GM19455 (cell line): ENCODE measurements around the gene BID.

Source experiments
- ATAC-seq: cut with Tn5 transposase; IDR thresholded peaks from one replicate; pipeline ENCODE4 v1.9.1; 2021; ENCODE audit not compliant: unreplicated experiment

Gene BID

DNA sequence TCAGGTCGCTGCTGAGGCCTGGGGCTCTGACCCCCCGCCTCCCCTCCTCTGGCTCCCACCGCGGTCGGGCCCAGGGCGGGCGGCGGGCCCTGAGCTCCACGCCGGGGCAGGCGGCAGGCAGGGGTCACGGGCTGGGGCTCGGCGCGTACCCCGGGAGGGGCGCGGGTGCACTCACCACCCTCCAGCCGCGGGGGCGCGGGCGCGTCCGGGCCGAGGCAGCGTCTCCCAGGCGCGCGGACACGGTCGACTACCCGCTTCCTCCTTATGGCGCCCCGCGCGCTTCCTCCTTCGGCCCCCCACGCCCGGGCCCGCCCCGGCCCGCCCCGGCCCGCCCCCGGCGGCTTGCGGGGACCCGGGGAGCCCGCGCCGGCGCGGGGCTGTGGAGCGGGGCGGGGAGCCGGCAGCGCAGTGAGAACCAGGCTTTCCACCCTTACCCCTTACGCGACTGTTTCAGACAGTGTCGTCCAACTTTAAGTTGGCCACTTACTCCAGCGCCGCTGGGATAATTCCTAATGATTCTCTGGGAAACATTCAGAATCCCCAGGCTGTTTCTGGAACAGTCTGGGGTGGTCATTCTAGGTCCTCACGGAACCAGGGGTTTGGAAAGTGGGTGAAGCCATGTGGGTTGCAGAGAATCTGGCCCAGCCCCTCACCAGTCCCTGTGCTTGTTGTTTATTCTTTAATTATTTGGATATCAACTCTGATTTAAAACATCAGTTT, at the start of gene BID:
BID (minus strand) TSS at position 264 of the 720 bp plus-strand sequence. CDS start 24,353 bp downstream, outside the sequence.
- ATAC-seq, result peak; percentile 40

DNA sequence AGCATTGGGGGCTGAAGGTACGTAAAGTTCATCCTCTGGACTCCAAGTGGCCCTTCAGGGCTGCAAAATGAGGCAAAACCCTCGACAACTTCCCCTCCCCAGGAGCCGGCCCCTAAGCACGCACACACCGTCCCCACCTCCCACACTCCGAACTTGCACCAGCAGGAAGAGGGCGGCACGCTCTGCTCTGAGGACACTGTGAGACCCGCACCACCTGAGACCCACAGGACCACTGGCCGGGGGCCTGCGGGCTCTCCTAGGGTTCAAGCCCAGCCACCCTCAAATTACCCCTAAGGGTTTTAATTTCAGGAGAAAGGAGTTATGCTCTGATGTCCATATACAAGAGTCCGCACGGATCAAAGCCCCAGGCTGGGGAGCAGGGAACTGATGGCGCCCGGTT, 49.7 kb upstream of the BID start:
- no peak for ATAC-seq

DNA sequence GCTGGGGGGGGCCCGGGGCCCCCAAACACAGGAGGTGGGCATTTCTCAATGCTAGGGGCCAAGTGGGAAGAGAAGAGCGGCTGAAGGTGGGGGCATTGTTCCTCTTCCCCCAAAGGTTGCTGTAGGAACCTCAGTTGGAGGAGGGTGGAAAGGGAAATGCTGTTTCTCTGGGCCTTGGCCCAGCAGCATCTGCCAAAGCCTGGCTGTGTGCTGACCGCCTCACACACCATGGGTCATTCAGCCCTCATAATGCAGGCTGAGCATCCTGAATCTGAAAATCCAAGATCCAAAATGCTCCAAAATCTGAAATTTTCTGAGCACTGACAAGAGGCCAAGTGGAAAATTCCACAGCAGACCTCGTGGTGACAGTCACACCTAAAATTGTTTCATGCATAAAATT, 49.0 kb upstream of the BID start:
- ATAC-seq, result no peak

DNA sequence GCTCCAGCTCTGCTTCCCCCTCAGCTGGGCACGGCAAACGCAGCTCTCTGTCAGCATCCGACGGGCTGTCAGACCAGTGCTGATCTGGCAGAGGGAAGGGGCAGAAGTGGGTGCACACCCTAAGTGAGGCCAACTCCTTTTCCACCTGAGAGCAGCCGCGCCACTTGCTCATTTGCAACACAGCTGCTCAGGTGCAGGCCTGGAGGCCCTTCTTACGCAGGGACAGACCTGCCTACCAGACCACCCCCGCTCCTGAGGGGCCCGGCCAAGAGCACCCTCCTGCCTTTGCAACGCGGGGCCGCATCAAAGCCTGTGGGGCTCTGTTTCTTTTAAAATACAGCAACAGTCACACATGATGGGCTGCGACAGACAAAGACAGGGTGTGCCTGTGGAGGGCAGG, 47.8 kb upstream of the BID start:
- ATAC-seq, result no peak

DNA sequence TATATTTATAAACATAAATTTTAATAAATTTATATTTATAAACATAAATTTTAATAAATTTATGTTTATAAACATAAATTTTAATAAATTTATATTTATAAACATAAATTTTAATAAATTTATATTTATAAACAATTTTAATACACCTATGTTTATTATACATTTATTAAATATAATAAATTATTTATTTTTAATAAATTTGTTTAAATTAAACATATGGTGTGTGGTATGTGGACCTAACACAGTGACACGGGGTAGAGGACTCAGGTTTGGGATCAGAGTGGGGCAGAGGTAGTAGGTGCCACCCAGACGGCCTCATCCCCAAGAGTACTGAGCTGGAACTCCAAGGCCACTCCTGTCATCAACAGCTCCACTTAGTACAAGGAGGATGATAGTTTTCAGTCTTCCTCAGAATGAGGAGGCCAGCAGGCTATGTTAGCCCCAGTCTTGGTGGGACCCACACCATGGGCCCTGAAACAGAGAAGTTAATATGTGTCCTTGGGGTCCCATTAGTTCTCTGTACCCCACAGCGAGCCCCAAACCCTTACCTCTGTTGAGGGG, 46.7 kb upstream of the BID start:
- no peak for ATAC-seq

DNA sequence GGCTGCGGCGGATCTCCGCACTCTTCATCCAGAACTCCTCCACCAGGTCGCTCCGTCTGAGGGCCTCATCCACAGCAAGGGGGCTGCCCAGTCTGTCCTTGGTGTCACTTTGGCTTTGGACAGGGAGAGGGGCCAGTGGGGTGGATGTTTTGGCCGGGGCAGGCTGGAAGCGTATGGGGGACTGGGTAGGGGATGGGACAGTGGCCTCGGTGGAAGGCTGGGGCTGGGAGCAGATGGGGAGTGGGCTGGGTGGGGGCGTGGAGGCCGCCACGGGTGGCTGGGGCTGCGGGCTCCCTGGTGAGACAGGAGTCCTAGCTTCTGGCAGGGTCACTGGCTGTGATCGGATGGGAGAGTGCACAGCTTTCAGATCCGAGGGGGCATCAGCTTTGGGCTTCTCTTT, 44.4 kb upstream of the BID start:
- no peak for ATAC-seq

DNA sequence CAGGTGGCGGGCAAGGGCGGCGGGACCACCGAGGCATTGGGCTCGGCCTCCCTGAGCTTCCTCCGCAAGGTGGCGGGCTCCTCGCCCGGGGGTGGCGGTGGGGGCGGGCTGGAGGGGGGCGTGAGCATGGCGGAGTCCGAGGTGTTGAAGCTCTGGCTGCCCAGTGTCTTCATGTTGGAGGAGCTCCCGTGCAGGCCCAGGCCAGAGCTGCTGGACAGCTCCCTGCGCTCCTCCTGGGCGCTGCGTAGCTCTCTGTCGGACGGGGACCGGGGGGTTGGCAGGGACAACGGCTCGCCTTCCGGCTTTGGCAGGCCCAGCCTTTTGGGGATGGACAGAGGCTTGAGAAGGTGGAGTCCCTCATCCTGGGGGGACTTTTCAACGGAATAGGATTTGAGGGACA, 43.9 kb upstream of the BID start:
- ATAC-seq, result no peak

DNA sequence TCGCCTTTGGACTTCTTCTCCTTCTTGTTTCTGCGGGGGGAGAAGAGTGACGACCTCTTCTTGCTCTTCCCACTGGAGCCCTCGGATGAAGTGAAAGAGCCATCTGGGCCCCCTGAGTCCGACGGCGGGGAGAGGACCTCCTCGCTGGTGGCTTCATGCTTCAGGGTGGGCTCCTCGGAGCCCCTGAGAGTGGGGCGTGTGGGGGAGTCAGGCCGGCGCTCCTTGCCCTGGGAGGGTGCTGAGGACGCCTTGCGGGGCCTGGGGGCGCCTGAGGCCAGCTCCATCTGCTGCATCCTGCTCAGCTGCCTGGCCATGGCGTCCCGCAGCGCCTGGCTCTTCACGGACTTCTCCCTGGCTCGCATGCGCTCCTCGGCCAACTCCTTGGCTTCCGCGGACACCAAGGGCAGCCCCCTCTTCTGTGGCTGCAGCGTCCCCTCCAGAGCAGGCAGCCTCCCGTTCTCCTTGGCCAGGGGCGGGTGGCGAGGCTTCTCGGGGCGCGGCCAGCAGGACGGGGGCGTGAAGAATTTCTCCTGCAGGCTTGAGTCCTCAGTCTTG, 43.3 kb upstream of the BID start:
- ATAC-seq, result no peak

DNA sequence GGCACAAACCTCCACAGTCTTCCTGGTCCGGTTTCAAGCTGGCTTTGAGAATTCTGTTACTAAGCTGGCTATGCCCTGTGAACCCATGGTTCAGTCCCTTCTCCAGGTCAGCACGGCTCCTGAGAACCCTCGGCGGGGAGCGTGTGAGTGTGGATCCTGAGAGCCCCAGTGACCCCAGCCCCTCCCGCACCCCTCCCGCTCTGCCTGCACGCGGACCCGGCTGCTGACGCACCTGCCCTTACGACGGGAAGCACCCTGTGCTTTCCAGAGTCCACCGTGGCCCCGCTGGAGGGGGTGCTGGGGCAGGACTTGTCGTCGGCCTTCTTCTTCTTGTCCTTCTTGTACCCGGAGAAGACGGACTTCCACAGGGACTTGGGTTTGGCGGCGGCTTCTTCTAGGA, 42.8 kb upstream of the BID start:
- no peak for ATAC-seq

DNA sequence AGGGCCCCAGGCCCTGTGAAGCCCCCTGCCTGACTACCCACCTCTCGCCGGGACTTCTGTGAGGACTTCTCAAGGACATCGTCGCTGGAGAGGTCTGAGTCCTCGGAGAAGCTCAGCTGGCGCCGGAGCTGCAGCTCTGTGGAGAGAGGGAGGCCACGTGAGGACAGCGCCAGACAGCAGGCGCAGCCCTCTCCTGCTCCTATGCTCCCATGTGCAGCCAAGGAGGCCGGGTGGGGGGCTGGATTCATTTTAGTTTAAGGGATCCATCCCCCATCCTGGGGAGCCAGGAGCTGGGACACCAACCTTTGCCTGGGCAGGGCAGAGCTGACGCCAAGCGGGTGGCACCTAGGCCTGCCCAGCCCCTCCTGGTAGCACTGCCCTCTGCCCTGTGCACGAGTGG, 42.4 kb upstream of the BID start:
- no peak for ATAC-seq

DNA sequence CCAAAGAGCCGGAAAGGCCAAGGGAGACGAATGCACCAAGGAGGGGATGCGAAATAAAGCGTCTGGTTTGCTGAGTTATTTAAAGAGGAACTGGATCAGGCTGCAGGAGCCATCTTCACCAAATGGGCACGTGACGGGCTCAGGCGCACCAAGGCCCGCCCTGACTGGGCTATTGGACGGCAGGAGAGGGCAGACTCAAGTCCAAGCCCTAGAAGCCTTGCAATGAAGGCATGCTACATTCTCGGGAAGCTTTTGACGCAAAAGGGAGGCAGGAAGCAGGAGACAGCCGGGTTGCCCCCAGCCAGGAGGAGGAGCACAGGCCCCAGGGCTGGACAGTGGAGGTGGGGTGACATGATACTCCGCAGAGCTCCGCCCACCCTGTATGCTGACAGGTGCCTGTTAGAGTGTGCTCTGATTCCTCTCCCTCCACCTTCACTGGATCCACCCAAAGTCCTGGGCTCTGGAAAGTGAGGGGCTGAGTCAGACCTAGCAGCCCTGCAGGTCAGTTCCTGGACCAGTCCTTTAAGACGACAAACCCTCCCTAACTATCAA, 41.5 kb upstream of the BID start:
- no peak for ATAC-seq

DNA sequence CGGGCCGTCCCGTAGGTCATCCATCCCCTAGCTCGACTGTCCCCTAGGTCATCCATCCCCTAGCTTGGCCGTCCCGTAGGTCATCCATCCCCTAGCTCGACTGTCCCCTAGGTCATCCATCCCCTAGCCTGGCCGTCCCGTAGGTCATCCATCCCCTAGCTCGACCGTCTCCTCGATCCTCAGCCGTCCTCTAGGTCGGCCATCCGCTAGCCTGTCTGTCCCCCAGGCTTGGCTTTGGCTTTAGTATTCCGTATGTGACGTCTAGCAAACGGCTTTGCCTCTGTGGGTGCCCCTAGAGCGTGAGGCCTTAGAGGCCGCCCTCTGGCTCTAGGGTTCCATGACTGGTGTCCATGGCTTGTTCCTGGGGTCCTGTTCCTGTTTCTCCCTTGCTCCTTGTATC, 40.6 kb upstream of the BID start:
- ATAC-seq, result no peak

DNA sequence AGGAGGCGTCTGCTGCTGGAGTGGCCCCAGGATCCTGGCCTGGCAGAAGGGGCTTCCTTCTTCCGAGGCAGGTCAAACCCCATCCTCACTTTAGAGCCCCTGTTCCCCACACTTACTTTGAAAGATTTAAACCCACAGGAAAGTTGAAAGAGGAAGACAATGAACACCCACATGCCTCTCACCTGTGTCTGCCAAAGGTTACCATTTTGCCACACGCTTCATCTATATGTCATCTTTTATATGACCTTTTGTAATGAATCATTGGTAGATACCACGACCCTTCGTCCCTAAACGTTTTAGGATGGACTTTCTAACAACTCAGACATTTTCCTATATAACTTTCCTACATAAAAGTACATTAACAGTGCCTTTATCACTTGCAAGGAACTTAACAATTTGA, 39.8 kb upstream of the BID start:
- no peak for ATAC-seq

DNA sequence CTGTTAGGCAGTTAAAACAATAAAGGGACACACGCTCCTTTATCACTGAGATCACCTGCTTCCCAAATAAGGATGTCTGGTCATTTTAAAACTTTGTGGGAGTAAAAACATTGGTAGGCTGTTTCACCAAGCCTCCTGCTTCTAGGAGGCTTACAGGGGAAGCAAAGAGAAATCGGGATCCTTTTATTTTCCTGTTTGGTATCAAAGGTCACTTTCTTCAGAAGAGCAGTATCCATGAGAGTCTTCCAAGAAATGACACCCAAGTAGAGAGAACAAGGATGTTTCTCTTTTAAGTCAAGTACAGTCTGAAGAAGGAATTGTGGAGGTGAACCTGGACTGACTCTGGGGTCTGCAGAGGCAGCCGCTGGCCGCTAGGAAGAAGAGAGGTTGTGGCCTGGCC, 36.9 kb upstream of the BID start:
- ATAC-seq, result no peak

DNA sequence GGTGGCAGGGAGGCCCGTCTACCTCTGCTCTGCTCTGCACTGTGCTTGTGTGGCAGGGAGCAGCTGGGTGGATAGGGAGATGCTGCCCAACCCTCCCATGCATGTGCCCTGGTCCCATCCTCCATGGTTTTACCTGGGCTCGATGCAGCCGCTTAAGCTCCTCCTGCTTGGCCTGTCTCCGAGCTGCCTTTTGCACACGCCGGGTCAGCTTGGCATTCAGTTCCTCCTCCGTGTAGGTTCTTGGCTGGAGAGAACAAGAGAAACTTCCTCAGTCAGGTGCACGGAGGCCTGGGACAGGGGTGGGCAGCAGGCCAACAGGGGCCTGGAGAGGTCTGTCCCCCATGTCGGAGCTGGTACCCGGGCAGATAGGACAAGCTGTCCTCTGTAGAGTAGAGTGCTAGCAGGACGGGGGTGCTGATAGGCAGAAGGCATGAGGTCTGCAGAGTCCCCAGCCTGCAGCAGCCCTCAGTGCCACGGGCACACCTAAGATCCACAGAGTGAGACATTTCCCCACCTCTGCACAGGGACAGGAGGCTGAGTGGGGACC, 36.4 kb upstream of the BID start:
- no peak for ATAC-seq

DNA sequence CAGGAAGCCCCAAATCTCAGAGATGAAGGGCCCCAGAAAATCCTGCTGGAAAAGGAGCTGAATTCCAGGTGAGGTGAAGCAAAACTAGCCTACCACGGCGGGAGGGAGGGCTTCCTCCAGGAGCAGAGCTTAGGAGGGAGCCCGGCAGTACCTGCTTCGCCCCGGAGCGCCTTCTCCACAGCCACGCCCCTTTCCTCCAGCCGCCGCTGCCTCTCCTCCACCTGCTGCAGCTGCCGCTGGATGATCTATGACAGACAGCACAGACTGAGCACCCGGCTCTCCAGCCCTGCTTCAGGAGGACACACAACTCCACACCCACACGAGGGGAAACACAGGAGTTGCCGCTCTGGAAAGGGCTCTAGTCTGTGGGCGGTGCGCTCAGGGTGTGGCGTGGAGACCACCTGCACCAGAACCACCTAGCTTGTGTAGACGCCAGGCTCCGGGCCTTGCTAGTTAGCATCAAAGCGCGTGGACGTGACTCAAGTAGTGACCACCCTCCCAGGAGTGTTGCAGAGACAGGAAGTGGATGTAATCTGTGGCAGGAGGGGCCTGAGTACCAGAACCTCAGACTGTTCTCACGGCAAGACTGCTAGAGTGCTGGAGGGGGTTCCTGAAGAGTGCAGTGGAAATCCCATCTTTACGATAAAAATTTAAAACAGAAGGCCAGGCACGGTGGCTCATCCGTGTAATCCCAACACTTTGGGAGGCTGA, 34.6 kb upstream of the BID start:
- ATAC-seq, result no peak

DNA sequence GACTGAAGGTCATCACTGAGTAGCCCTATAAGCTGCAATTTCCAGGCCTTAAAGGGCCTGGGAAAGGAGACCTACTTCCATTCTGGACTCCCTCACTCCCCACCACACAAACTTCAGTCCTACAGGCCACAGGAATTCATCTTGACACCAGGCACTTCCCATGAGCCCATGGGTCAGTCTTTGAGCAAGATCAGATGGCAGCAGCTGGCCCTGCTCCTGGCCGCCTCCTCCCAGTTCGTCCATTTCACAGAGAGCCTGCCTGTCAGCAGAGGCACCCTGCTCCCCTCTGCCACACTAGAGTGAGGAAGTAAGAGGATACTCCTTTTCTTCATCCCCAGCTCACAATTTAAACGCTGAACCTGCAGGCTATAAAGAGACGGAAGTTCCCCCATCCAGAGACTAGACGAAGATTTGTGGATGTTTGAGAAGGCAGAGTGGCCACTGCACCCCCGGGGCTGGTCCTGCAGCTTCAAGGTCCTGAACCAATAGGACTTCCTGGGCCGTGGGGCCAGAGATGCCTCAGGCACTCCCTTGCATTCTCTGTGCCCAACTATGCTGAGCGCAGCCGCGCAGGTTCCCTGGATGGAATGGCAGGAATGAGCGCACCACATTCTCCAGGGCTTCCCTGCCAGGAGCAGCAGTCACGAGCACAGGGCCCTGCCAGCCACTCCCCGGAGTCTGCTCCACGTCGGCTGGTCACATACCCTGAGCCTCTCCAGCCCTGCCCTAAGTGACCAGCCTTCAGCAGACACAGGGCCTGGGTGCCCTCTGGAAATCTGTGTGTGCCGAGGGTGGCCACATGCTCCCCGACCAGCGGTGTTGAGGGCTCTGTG, 33.5 kb upstream of the BID start:
- ATAC-seq, result no peak

DNA sequence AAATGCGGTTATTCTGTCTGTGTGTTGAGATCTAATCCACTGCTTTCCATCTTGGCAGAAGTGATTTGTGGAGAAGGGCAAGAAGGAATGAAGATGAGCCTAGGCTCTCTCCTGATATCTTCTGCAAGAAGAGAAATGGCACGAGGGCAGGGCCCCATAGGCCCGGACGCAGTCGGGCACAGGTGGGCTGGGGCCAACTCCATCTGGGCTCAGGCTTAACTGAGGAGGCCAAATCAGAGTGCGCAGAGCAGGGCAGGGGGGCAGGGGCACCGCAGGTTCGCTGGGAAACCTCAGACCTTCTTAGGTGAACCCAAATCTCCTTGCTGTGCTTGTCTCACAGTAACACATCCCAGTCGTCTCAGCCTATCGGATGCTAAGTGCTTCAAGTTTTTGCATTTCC, 32.8 kb upstream of the BID start:
- ATAC-seq, result no peak

DNA sequence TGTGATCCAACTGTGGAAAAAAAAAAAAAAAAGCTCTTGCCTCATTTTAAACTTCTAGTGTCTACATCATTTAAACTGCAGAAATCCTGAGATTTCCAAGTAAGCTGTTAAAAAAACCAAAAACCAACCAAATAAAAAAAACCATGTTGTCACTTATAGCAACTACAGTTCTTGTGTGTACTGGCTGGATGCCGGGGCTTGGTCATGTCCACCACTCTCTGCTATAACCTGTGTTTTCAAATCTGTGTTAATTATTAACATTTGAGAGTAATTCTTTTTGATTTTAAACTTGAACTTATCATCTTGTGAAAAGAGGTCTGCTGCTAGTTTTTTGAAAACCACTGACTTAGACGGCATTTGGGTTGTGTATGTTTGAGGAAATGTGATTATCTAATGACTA, 32.2 kb upstream of the BID start:
- no peak for ATAC-seq

DNA sequence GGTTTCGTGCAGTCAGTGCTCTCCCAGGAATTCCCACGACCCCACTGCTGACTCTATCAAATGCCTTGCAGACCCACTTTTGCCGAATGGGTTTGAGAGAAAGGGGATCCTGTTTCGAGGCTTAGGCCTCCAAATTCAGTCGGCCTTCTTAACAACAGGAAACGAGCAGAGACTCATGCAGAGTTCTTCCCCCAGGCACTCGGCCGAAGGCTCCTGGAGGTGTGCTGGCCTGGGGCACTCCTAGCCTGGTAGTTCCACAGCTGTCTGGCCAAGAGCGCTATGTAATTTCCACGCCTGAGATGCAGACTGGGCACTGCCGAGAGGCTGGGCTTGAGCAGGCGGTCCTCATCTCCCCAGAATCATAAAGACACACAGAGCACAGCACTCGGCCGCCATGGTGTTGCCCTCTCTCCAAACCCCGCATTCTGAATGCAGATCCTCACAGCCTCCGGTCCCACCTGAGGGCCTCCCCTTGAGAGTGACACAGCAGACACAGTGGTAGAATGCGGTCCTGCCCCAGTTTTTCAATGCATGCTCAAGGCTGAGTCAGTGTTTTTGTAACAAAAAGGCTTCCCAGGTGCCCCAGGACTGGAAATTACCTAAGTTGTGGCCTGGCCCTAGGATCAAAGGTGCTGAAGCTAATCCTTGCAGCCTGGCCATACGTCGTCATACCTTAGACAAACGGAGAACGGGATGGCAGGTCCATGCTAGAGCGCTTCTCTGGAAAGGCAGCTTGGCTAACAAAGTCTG, 30.2 kb upstream of the BID start:
- no peak for ATAC-seq
